ENCODE results near the gene GDF15. TPM values are rescaled to one million over a fixed set of nuclear protein-coding genes. Genes with fewer than 3 reads are reported as not detected.

The GDF15 gene
- total RNA-seq, 2 donors from 2014 or later = 1.1 to 2.7 TPM

GRCh38 chr19:18418029-18418482 is 32.1 kb downstream of the GDF15 start:
- H3K4me1 ChIP-seq = peaks cover 0 to 76% of the 10 kb centered on the region in 2 donors
- H3K36me3 ChIP-seq = no peaks in the 10 kb centered on the region
- no peak for TF ChIP-seq CTCF (IDR thresholded peaks at IDR 0.05)
- H3K27ac ChIP-seq = peak overlapping the region; percentile 92 to 96
- H3K27me3 ChIP-seq = no peaks in the 10 kb centered on the region
- H3K9me3 ChIP-seq = no peaks in the 10 kb centered on the region
- peak overlapping the region in 1 of 2 donors; percentile 74 for H3K4me3 ChIP-seq
- no peak for DNase-seq (ENCODE audit: low spot score)

GRCh38 chr19:18418483-18419194 is 32.7 kb downstream of the GDF15 start:
- peak; percentile 78 for DNase-seq (ENCODE audit: low spot score)
- H3K27me3 ChIP-seq = no peaks in the 10 kb centered on the region
- peaks cover 0 to 81% of the 10 kb centered on the region in 2 donors for H3K4me1 ChIP-seq
- H3K36me3 ChIP-seq = no peaks in the 10 kb centered on the region
- peak overlapping the region; percentile 92 to 96 for H3K27ac ChIP-seq
- no peaks in the 10 kb centered on the region for H3K9me3 ChIP-seq
- TF ChIP-seq CTCF (IDR thresholded peaks at IDR 0.05) = no peak
- H3K4me3 ChIP-seq = peak overlapping the region; percentile 59 to 74

GRCh38 chr19:18419195-18419698 is 33.3 kb downstream of the GDF15 start, which contains the start of gene SSBP4:
SSBP4 (plus strand) TSS chr19:18419398; CDS start chr19:18419649, 251 bp downstream.
- Histone ChIP-seq H3K4me1 (peaks cover 0 to 85% of the 10 kb centered on the region in 2 donors), H3K27me3 (no peaks in the 10 kb centered on the region), H3K27ac (peak within 1 kb of the TSS; percentile 92 to 96), H3K9me3 (no peaks in the 10 kb centered on the region), H3K36me3 (no peaks in the 10 kb centered on the region), H3K4me3 (peak within 1 kb of the TSS; percentile 59 to 74)
- peak; percentile 35 to 44 for TF ChIP-seq CTCF (IDR thresholded peaks at IDR 0.05)
- DNase-seq (ENCODE audit: low spot score) = no peak

GRCh38 chr19:18419699-18420460 is 33.9 kb downstream of the GDF15 start:
- peak overlapping the region; percentile 59 to 74 for H3K4me3 ChIP-seq
- TF ChIP-seq CTCF (IDR thresholded peaks at IDR 0.05) = no peak
- DNase-seq (ENCODE audit: low spot score) = no peak
- H3K27ac ChIP-seq = peak overlapping the region; percentile 92 to 96
- H3K36me3 ChIP-seq = no peaks in the 10 kb centered on the region
- H3K9me3 ChIP-seq = no peaks in the 10 kb centered on the region
- no peaks in the 10 kb centered on the region for H3K27me3 ChIP-seq
- H3K4me1 ChIP-seq = peaks cover 0 to 85% of the 10 kb centered on the region in 2 donors

GRCh38 chr19:18420930-18421329 is 35.0 kb downstream of the GDF15 start:
- H3K27ac ChIP-seq = peak overlapping the region in 1 of 2 donors; percentile 92
- H3K36me3 ChIP-seq = no peaks in the 10 kb centered on the region
- H3K4me3 ChIP-seq = no peak overlapping the region
- no peaks in the 10 kb centered on the region for H3K9me3 ChIP-seq
- no peak for TF ChIP-seq CTCF (IDR thresholded peaks at IDR 0.05)
- no peak for DNase-seq (ENCODE audit: low spot score)
- H3K4me1 ChIP-seq = peaks cover 0 to 86% of the 10 kb centered on the region in 2 donors
- no peaks in the 10 kb centered on the region for H3K27me3 ChIP-seq
